Right lobe of liver (tissue), 6 donors: Measurements from ENCODE around the gene ING1. TPM values are rescaled to one million over a fixed set of nuclear protein-coding genes. Genes with fewer than 3 reads are reported as not detected.

Experiments
- ATAC-seq, 4 donors: fragments of 200-7000 bp; cut with Tn5 transposase; one replicate each; pipeline ENCODE4 v1.9.1; 2020; ENCODE audit warnings: mild to moderate bottlenecking in 4 of 4, moderate library complexity in 4 of 4
- DNase-seq, 3 donors: peaks; one replicate each; pipeline ENCODE4 v3.0.0-alpha.2; 2020
- H3K27ac ChIP-seq, 3 donors: fragments of 200-600 bp; one replicate each; pipeline ENCODE4 v1.8.0; 2022
- H3K27me3 ChIP-seq, 2 donors: fragments of 200-600 bp; one replicate each; pipeline ENCODE4 v1.8.0; 2022
- H3K36me3 ChIP-seq, 4 donors: fragments of 200-600 bp; sonication (generic) in 1 of 4; one replicate each; pipeline versions ENCODE4 v1.5.1 to v1.8.0; 2017 to 2022; ENCODE audit warnings: control low read depth in 1 of 4
- H3K4me1 ChIP-seq, 4 donors: fragments of 200-600 bp; sonication (generic) in 1 of 4; one replicate each; pipeline versions ENCODE4 v1.5.1 to v1.8.0; 2017 to 2022; ENCODE audit warnings: control low read depth in 1 of 4
- H3K4me3 ChIP-seq, 3 donors: fragments of 200-600 bp; one replicate each; pipeline ENCODE4 v1.8.0; 2022
- H3K9me3 ChIP-seq, 4 donors: fragments of 200-600 bp; sonication (generic) in 1 of 4; one replicate each; pipeline versions ENCODE4 v1.5.1 to v1.8.0; 2017 to 2022; ENCODE audit warnings: control low read depth in 1 of 4
- CTCF ChIP-seq, 4 donors: fragments of 200-600 bp in 3 of 4; fragments of 450-650 bp in 1 of 4; IDR thresholded peaks; one replicate each; pipeline versions ENCODE4 v1.5.1 to v1.8.0; 2016 to 2022; ENCODE audit warnings: antibody characterized with exemption in 4 of 4, mild to moderate bottlenecking in 2 of 4
- POLR2A ChIP-seq: fragments of 450-650 bp; IDR thresholded peaks from one replicate; pipeline ENCODE4 v1.6.1; 2017; ENCODE audit warnings: antibody characterized with exemption, mild to moderate bottlenecking
- WGBS: methylation state at CpG from one replicate; pipeline ENCODE4 v1.1.6; 2018; ENCODE audit warnings: low coverage, low lambda C conversion rate; ENCODE audit not compliant: insufficient coverage; ENCODE audit errors: missing lambda C conversion rate; 5-methylcytosine and 5-hydroxymethylcytosine counted together
- intact Hi-C, 2 donors: fragments of 100-400 bp; cut with DNase I; formaldehyde crosslinking; loops; one replicate each; pipeline versions ENCODE4 v1.11.2 to v1.14.1; 2022
- total RNA-seq, 6 experiments: library from RNA; depleted of rRNA in 2 of 6; stranded (reverse); fragments of >200 nt in 2 of 6; fragmentation: NEBNext Ultra II Directional in 3 of 6; extraction: Animal tissue kit (Norgen Biotek cat#: 25700) in 3 of 6; gene quantifications; one replicate each; pipeline versions ENCODE4 v1.1.0 to v1.2.4, GENCODE V29; 2016 to 2023
- donor health status: DM: no; HTN: yes; CAD: no.
- donor health status: DM: no; HTN: no; CAD: no.
- donor health status: DM: no; HTN: no; CAD: no.
- donor health status: DM: no; HTN: yes; CAD: no.
- donor health status: DM: no; HTN: yes; CAD: no.

Gene ING1
- total RNA-seq, 6 experiments from 2014 or later, result 3.8 to 12.0 (median 8.8) TPM

GRCh38 chr13:110715395-110716246, 2.1 kb downstream of the ING1 start:
- H3K9me3 ChIP-seq, result no peaks in the 10 kb centered on the region
- peak; percentile 99 for DNase-seq
- 0% methylated on average over 37 of the region's 74 CpGs for WGBS
- ATAC-seq, result peak; percentile 65 to 76 (median 66)
- TF ChIP-seq POLR2A (peak; percentile 77), CTCF (IDR thresholded peaks at IDR 0.05) (no peak)
- intact Hi-C loops, result loop anchor here in 1 of 2 donors (10.0 kb wide), 1 partner anchor 101 kb away; the partner anchor contains the start of gene NAXD
- peaks cover under 1 to 14% (median 7%) of the 10 kb centered on the region in 4 donors for H3K36me3 ChIP-seq
- peaks cover 0 to 19% (median 11%) of the 10 kb centered on the region in 4 donors for H3K4me1 ChIP-seq
- H3K27me3 ChIP-seq, result no peaks in the 10 kb centered on the region
- peak overlapping the region; percentile 85 to 99 (median 99) for H3K4me3 ChIP-seq
- H3K27ac ChIP-seq, result peak overlapping the region; percentile 94 to 99 (median 98)

DNA sequence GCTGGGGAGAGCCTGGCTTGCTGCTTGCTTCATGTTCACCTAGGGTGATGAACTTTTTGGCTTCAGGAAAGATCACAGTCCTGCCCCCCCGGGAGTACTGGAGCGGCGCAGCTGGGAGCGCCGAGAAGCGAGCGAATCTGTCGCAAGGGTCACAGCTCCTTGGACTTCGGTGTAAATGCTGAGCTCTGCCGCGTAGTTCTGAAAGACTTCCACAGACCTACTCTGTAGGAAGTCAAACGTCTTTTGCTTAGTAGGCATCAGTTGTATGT, 2.7 kb downstream of the ING1 start:
- H3K9me3 ChIP-seq, result no peaks in the 10 kb centered on the region
- H3K4me3 ChIP-seq, result peak overlapping the region; percentile 85 to 94 (median 91)
- TF ChIP-seq POLR2A, result no peak
- TF ChIP-seq CTCF (IDR thresholded peaks at IDR 0.05), result no peak
- peak; percentile 1 to 32 (median 8) for ATAC-seq
- peaks cover 5 to 20% (median 8%) of the 10 kb centered on the region in 4 donors for H3K36me3 ChIP-seq
- 0% methylated on average over 11 of the region's 12 CpGs for WGBS
- H3K27me3 ChIP-seq, result no peaks in the 10 kb centered on the region
- H3K27ac ChIP-seq, result peak overlapping the region; percentile 94 to 99 (median 97)
- H3K4me1 ChIP-seq, result peaks cover 0 to 16% (median 10%) of the 10 kb centered on the region in 4 donors
- peak; percentile 76 to 93 (median 89) for DNase-seq
- intact Hi-C loops, result loop anchor here in 1 of 2 donors (10.0 kb wide), 1 partner anchor 101 kb away; the partner anchor contains the start of gene NAXD

GRCh38 chr13:110719036-110719710, 5.7 kb downstream of the ING1 start:
- Histone ChIP-seq H3K4me3 (no peak overlapping the region), H3K27me3 (no peaks in the 10 kb centered on the region), H3K4me1 (peaks cover 0 to 13% (median 7%) of the 10 kb centered on the region in 4 donors), H3K36me3 (peaks cover 5 to 28% (median 8%) of the 10 kb centered on the region in 4 donors), H3K9me3 (no peaks in the 10 kb centered on the region), H3K27ac (no peak overlapping the region)
- TF ChIP-seq CTCF (IDR thresholded peaks at IDR 0.05) (no peak), POLR2A (no peak)
- ATAC-seq (no peak), DNase-seq (peak in 2 of 3 donors; percentile 24 to 59)
- intact Hi-C loops, result loop anchor here in 1 of 2 donors (10.0 kb wide), 1 partner anchor 104 kb away; the partner anchor contains the start of gene NAXD
- WGBS, result 97% methylated on average over 27 of the region's 61 CpGs

- H3K4me3 ChIP-seq, result no peak overlapping the region
- no peaks in the 10 kb centered on the region for H3K9me3 ChIP-seq
- ATAC-seq (no peak), DNase-seq (no peak)
- H3K36me3 ChIP-seq, result peaks cover 5 to 28% (median 8%) of the 10 kb centered on the region in 4 donors
- peaks cover 0 to 6% (median 2%) of the 10 kb centered on the region in 4 donors for H3K4me1 ChIP-seq
- no peak overlapping the region for H3K27ac ChIP-seq
- TF ChIP-seq POLR2A (no peak), CTCF (IDR thresholded peaks at IDR 0.05) (no peak)
- intact Hi-C loops, result no loop called here
- no peaks in the 10 kb centered on the region for H3K27me3 ChIP-seq
- 70% methylated on average over 5 of the region's 5 CpGs for WGBS
Observed at GRCh38 chr13:110722971-110723370, 9.5 kb downstream of the ING1 start.
